GM12864 (cell line): ENCODE measurements around the gene SCO2.

Experiments
- DNase-seq: peaks from one replicate; pipeline ENCODE4 v3.0.0-alpha.2; 2011; ENCODE audit warnings: low read depth
- H3K4me3 ChIP-seq: 2 replicates; pipeline ENCODE4 v1.5.1; 2011; ENCODE audit warnings: mild to moderate bottlenecking, low read depth, low read length, control low read depth
- CTCF ChIP-seq: IDR thresholded peaks from 2 replicates; pipeline ENCODE4 v1.5.1; 2011; ENCODE audit warnings: low read depth, mild to moderate bottlenecking, moderate library complexity, low read length, control low read depth, inconsistent platforms; ENCODE audit errors: missing control alignments

SCO2 gene

GRCh38 chr22:50562523-50563412 lies 37.4 kb upstream of the SCO2 start, which contains the start of gene SYCE3:
Gene SYCE3, minus strand, starts transcription at chr22:50562919. Its CDS starts 6,514 bp downstream, at chr22:50556405.
- TF ChIP-seq CTCF = peak; percentile 87

DNA sequence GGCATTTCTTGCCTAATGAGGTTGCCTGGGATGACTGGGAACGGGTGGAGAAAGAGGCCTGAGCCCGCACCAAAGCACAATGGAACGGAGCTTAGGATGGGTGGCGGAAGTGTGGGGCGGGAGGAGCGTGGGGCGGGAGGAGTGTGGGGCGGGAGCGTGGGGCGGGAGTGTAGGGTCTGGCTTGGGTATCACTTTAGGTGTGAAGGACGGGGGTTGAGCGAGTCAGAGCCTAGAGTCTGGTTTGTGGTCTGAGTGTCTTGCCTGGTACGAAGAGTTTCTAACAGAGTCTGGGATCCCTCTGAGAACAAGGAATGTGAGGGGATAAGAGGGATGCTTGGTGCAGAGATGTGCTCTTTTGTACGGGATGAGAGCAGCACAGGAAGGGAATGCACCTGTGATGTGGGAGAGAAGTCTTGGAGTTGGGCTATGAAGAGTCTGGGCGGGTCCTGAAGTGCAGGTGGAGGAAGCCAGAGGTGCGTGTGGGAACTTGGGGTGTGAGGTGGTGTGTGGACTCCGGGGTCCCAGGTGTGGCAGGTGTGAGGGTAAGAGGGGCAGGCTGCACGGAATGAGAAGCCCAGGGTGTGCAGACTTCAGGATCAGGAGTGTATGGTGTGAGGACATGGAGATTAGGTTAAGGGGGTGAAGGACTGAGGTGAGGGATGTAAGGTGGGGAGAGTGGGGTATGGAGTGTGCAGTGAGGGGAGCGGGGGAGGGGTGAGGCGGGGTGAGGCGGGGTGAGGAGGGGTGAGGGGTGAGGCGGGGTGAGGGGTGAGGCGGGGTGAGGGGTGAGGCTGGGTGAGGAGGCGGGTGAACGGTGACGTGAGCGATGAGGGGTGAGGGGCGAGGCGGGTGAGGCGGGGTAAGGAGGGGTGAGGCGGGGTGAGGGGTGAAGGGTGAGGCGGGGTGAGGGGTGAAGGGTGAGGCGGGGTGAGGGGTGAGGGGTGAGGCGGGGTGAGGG lies 36.3 kb upstream of the SCO2 start:
- no peak overlapping the region for H3K4me3 ChIP-seq
- no peak for TF ChIP-seq CTCF
- DNase-seq = no peak

More at GRCh38 chr22:50562523-50563412, 37.4 kb upstream of the SCO2 start, which contains the start of gene SYCE3:
- peak within 1 kb of the TSS; percentile 57 for H3K4me3 ChIP-seq
- peak; percentile 76 for DNase-seq

DNA sequence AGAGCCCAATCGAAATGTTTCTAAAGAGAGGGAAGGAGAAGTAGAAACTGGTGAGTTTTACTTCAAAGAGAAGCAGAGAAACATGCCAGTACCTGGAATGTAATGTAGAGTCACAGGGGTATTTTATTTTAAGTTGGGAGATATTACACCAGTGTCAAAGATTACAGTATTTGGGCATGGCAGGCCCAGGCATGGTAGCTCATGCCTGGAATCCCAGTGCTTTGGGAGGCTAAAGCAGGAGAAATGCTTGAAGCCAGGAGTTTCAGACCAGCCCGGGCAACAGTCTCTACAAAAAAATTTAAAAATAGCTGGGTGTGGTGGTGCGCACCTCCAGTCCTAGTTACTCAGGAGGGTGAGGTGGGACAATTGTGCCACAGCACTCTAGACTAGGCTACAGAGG lies 34.6 kb upstream of the SCO2 start:
- H3K4me3 ChIP-seq = no peak overlapping the region
- no peak for DNase-seq
- TF ChIP-seq CTCF = no peak

DNA sequence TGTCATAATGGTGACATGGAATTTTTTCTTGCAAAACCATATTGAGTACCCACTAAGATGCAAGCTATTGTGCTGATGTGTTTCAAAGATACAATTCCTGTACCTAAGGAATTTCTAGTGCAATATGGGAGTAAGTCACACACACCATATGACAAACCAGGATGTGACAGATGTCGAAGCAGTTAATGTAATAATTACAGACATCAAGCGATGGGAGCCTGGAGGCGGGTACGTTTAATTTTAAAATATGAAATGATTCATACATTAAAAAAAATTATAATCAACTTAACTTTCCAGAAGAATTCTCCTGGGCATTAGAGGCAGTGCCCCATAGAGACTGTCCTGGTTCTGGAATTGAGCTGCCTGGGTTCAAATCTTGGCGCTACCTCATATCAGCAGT lies 31.3 kb upstream of the SCO2 start:
- no peak for TF ChIP-seq CTCF
- H3K4me3 ChIP-seq = no peak overlapping the region
- DNase-seq = no peak

- H3K4me3 ChIP-seq = no peak overlapping the region
- no peak for TF ChIP-seq CTCF
- DNase-seq = no peak
Measured at GRCh38 chr22:50553310-50553709, 27.9 kb upstream of the SCO2 start.

GRCh38 chr22:50551160-50551752 lies 25.9 kb upstream of the SCO2 start:
- no peak for TF ChIP-seq CTCF
- DNase-seq = no peak
- no peak overlapping the region for H3K4me3 ChIP-seq
